Measurements from ENCODE around the gene KCNIP1. TPM values are rescaled to one million over a fixed set of nuclear protein-coding genes. Genes with fewer than 3 reads are reported as not detected.

Gene KCNIP1
- total RNA-seq = not detected in 2 replicates

DNA sequence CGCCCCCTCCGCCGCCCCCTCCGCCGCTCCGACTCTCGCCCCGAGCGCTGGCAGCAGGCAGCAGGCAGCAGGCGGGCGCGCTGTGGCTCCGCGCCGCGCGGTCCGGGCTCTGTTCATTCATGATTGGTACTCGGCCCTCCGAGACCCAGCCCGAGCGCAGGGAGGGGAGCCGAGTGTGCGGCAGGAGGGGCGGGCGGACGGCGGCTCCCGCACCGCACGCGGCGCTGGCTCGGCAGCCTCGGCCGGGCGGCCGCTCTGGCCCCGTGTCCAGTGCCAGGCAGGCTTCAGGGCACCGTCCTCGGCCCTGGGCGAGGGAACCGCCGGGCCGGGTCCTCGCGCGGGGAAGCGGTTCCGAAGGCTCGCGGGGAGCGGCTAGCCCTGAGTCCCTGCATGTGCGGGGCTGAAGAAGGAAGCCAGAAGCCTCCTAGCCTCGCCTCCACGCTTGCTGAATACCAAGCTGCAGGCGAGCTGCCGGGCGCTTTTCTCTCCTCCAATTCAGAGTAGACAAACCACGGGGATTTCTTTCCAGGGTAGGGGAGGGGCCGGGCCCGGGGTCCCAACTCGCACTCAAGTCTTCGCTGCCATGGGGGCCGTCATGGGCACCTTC lies at the start of gene KCNIP1:
TSS of gene KCNIP1 (plus strand) at position 31 of the 607 bp plus-strand sequence.

DNA sequence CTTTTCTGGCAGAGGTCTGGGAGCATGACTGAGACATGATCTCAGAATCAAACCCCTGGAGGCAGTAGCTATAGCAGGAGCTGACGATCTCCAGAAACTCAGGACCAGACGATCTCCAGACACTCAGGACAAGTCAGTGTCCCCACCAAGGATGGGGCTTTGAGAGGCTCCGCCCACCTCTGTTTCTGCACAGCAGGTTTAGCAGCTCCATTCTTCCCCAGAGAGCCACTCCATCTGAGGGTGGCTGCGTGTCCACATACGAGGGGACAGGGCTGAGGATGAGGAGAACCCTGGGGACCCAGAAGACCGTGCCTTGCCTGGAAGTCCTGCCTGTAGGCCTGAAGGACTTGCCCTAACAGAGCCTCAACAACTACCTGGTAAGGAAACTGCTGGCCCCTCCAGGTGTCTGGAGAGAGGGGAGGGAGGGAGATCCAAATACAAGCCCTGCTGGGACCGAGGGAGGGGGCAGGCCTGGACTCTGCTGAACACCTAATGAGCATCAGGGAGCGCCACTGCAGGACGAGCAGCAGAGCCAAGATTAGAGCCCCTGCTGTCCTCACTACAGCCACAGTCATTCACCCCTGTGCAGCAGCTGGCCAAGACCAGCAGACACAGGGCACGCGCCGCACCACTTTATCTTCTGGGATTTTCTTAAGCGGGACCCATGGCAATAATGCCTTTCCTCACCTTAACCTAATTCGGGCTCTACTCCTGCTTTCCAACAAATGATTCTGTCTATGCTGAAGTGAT lies 279.9 kb downstream of the KCNIP1 start, which contains the start of gene GABRP:
TSS of gene GABRP (plus strand) at position 228 of the 750 bp plus-strand sequence. CDS start 4,891 bp downstream, outside the sequence.

Other genes starting within 250 kb of the KCNIP1 start
- not detected in 2 replicates for gene LCP2, start 206.2 kb upstream of the KCNIP1 start, total RNA-seq
- gene KCNMB1, start 114.7 kb upstream of the KCNIP1 start, total RNA-seq = not detected in 2 replicates

Data from bronchus fibroblast of lung (primary cell).